ENCODE measurements around the gene BIRC5.

BIRC5 gene

GRCh38 chr17:78241277-78242023 is 27.4 kb downstream of the BIRC5 start:
- peaks cover 0 to 2% of the 10 kb centered on the region in 2 donors for H3K27me3 ChIP-seq (ENCODE audit: control insufficient read depth in 1 of 2, insufficient read depth in 2 of 2, low read length in 2 of 2)
- H3K9me3 ChIP-seq (ENCODE audit: control insufficient read depth in 2 of 2, low read length in 2 of 2) = no peaks in the 10 kb centered on the region
- no peak overlapping the region for H3K27ac ChIP-seq (ENCODE audit: low read length)
- H3K4me1 ChIP-seq (ENCODE audit: control insufficient read depth, insufficient read depth, low read length) = no peaks in the 10 kb centered on the region
- no peak overlapping the region for H3K9ac ChIP-seq (ENCODE audit: low read length in 2 of 2)
- H3K36me3 ChIP-seq (ENCODE audit: control insufficient read depth in 2 of 2, insufficient read depth in 2 of 2, low read length in 2 of 2) = no peaks in the 10 kb centered on the region
- no peak overlapping the region for H3K4me3 ChIP-seq (ENCODE audit: low read length in 2 of 2)

- Histone ChIP-seq H3K36me3 (ENCODE audit: control insufficient read depth in 2 of 2, insufficient read depth in 2 of 2, low read length in 2 of 2) (no peaks in the 10 kb centered on the region), H3K27me3 (ENCODE audit: control insufficient read depth in 1 of 2, insufficient read depth in 2 of 2, low read length in 2 of 2) (peaks cover 0 to 2% of the 10 kb centered on the region in 2 donors), H3K4me1 (ENCODE audit: control insufficient read depth, insufficient read depth, low read length) (no peaks in the 10 kb centered on the region), H3K4me3 (ENCODE audit: low read length in 2 of 2) (no peak overlapping the region), H3K9ac (ENCODE audit: low read length in 2 of 2) (no peak overlapping the region), H3K27ac (ENCODE audit: low read length) (no peak overlapping the region), H3K9me3 (ENCODE audit: control insufficient read depth in 2 of 2, low read length in 2 of 2) (no peaks in the 10 kb centered on the region)
Measured at GRCh38 chr17:78242024-78242742, 28.1 kb downstream of the BIRC5 start.

- Histone ChIP-seq H3K9me3 (ENCODE audit: control insufficient read depth in 2 of 2, low read length in 2 of 2) (no peaks in the 10 kb centered on the region), H3K27ac (ENCODE audit: low read length) (no peak overlapping the region), H3K27me3 (ENCODE audit: control insufficient read depth in 1 of 2, insufficient read depth in 2 of 2, low read length in 2 of 2) (peaks cover 0 to 2% of the 10 kb centered on the region in 2 donors), H3K4me3 (ENCODE audit: low read length in 2 of 2) (no peak overlapping the region), H3K36me3 (ENCODE audit: control insufficient read depth in 2 of 2, insufficient read depth in 2 of 2, low read length in 2 of 2) (no peaks in the 10 kb centered on the region), H3K4me1 (ENCODE audit: control insufficient read depth, insufficient read depth, low read length) (peaks cover 9% of the 10 kb centered on the region), H3K9ac (ENCODE audit: low read length in 2 of 2) (no peak overlapping the region)
Measured at GRCh38 chr17:78247304-78247703, 33.3 kb downstream of the BIRC5 start.

GRCh38 chr17:78248051-78248914 is 34.2 kb downstream of the BIRC5 start:
- Histone ChIP-seq H3K4me1 (ENCODE audit: control insufficient read depth, insufficient read depth, low read length) (peaks cover 9% of the 10 kb centered on the region), H3K27me3 (ENCODE audit: control insufficient read depth in 1 of 2, insufficient read depth in 2 of 2, low read length in 2 of 2) (peaks cover 0 to 2% of the 10 kb centered on the region in 2 donors), H3K9ac (ENCODE audit: low read length in 2 of 2) (no peak overlapping the region), H3K9me3 (ENCODE audit: control insufficient read depth in 2 of 2, low read length in 2 of 2) (no peaks in the 10 kb centered on the region), H3K36me3 (ENCODE audit: control insufficient read depth in 2 of 2, insufficient read depth in 2 of 2, low read length in 2 of 2) (no peaks in the 10 kb centered on the region), H3K4me3 (ENCODE audit: low read length in 2 of 2) (no peak overlapping the region), H3K27ac (ENCODE audit: low read length) (no peak overlapping the region)

GRCh38 chr17:78249074-78249817 is 35.2 kb downstream of the BIRC5 start:
- H3K27me3 ChIP-seq (ENCODE audit: control insufficient read depth in 1 of 2, insufficient read depth in 2 of 2, low read length in 2 of 2) = peaks cover 0 to 2% of the 10 kb centered on the region in 2 donors
- no peak overlapping the region for H3K9ac ChIP-seq (ENCODE audit: low read length in 2 of 2)
- H3K9me3 ChIP-seq (ENCODE audit: control insufficient read depth in 2 of 2, low read length in 2 of 2) = no peaks in the 10 kb centered on the region
- H3K36me3 ChIP-seq (ENCODE audit: control insufficient read depth in 2 of 2, insufficient read depth in 2 of 2, low read length in 2 of 2) = no peaks in the 10 kb centered on the region
- no peak overlapping the region for H3K4me3 ChIP-seq (ENCODE audit: low read length in 2 of 2)
- H3K27ac ChIP-seq (ENCODE audit: low read length) = no peak overlapping the region
- H3K4me1 ChIP-seq (ENCODE audit: control insufficient read depth, insufficient read depth, low read length) = peaks cover 9% of the 10 kb centered on the region

- Histone ChIP-seq H3K36me3 (ENCODE audit: control insufficient read depth in 2 of 2, insufficient read depth in 2 of 2, low read length in 2 of 2) (no peaks in the 10 kb centered on the region), H3K4me1 (ENCODE audit: control insufficient read depth, insufficient read depth, low read length) (peaks cover 9% of the 10 kb centered on the region), H3K9ac (ENCODE audit: low read length in 2 of 2) (no peak overlapping the region), H3K9me3 (ENCODE audit: control insufficient read depth in 2 of 2, low read length in 2 of 2) (no peaks in the 10 kb centered on the region), H3K27me3 (ENCODE audit: control insufficient read depth in 1 of 2, insufficient read depth in 2 of 2, low read length in 2 of 2) (peaks cover 0 to 2% of the 10 kb centered on the region in 2 donors), H3K4me3 (ENCODE audit: low read length in 2 of 2) (no peak overlapping the region), H3K27ac (ENCODE audit: low read length) (no peak overlapping the region)
Measured at GRCh38 chr17:78249818-78250806, 36.1 kb downstream of the BIRC5 start.

GRCh38 chr17:78250891-78251772 is 37.1 kb downstream of the BIRC5 start:
- Histone ChIP-seq H3K9ac (ENCODE audit: low read length in 2 of 2) (no peak overlapping the region), H3K36me3 (ENCODE audit: control insufficient read depth in 2 of 2, insufficient read depth in 2 of 2, low read length in 2 of 2) (no peaks in the 10 kb centered on the region), H3K4me1 (ENCODE audit: control insufficient read depth, insufficient read depth, low read length) (peaks cover 9% of the 10 kb centered on the region), H3K9me3 (ENCODE audit: control insufficient read depth in 2 of 2, low read length in 2 of 2) (no peaks in the 10 kb centered on the region), H3K27me3 (ENCODE audit: control insufficient read depth in 1 of 2, insufficient read depth in 2 of 2, low read length in 2 of 2) (peaks cover 0 to 2% of the 10 kb centered on the region in 2 donors), H3K4me3 (ENCODE audit: low read length in 2 of 2) (no peak overlapping the region), H3K27ac (ENCODE audit: low read length) (no peak overlapping the region)

- Histone ChIP-seq H3K27ac (ENCODE audit: low read length) (no peak overlapping the region), H3K36me3 (ENCODE audit: control insufficient read depth in 2 of 2, insufficient read depth in 2 of 2, low read length in 2 of 2) (no peaks in the 10 kb centered on the region), H3K4me3 (ENCODE audit: low read length in 2 of 2) (no peak overlapping the region), H3K9ac (ENCODE audit: low read length in 2 of 2) (no peak overlapping the region), H3K9me3 (ENCODE audit: control insufficient read depth in 2 of 2, low read length in 2 of 2) (no peaks in the 10 kb centered on the region), H3K27me3 (ENCODE audit: control insufficient read depth in 1 of 2, insufficient read depth in 2 of 2, low read length in 2 of 2) (peaks cover 0 to 2% of the 10 kb centered on the region in 2 donors), H3K4me1 (ENCODE audit: control insufficient read depth, insufficient read depth, low read length) (peaks cover 9% of the 10 kb centered on the region)
Measured at GRCh38 chr17:78251773-78252103, 37.7 kb downstream of the BIRC5 start.

GRCh38 chr17:78252111-78252634 is 38.1 kb downstream of the BIRC5 start:
- Histone ChIP-seq H3K36me3 (ENCODE audit: control insufficient read depth in 2 of 2, insufficient read depth in 2 of 2, low read length in 2 of 2) (no peaks in the 10 kb centered on the region), H3K4me3 (ENCODE audit: low read length in 2 of 2) (no peak overlapping the region), H3K9me3 (ENCODE audit: control insufficient read depth in 2 of 2, low read length in 2 of 2) (no peaks in the 10 kb centered on the region), H3K4me1 (ENCODE audit: control insufficient read depth, insufficient read depth, low read length) (peaks cover 9% of the 10 kb centered on the region), H3K9ac (ENCODE audit: low read length in 2 of 2) (no peak overlapping the region), H3K27me3 (ENCODE audit: control insufficient read depth in 1 of 2, insufficient read depth in 2 of 2, low read length in 2 of 2) (peaks cover 0 to 2% of the 10 kb centered on the region in 2 donors), H3K27ac (ENCODE audit: low read length) (no peak overlapping the region)
